HCT116 (cell line): Measurements from ENCODE around the gene RIN1.

Experiments used
- CTCF ChIP-seq, 3 experiments: fragments of 200-600 bp in 1 of 3; sonication (generic) in 1 of 3; IDR thresholded peaks in 2 of 3; conservative IDR thresholded peaks in 1 of 3; 2 replicates each; pipeline ENCODE4 v1.5.1; 2012 to 2017; ENCODE audit warnings: low read depth in 2 of 3, low read length in 2 of 3, antibody characterized with exemption in 1 of 3, borderline replicate concordance in 1 of 3, control low read depth in 1 of 3, mild to moderate bottlenecking in 1 of 3, mixed read lengths in 1 of 3, mixed run types in 1 of 3, moderate library complexity in 1 of 3; ENCODE audit not compliant: insufficient read depth in 1 of 3
- EZH2 ChIP-seq: fragments of 200-600 bp; sonication (generic); IDR thresholded peaks from 2 replicates; pipeline ENCODE4 v1.6.1; 2017; ENCODE audit warnings: antibody characterized with exemption, mixed run types
- MAX ChIP-seq: IDR thresholded peaks from 2 replicates; pipeline ENCODE4 v1.6.1; 2012
- POLR2A ChIP-seq: IDR thresholded peaks from 2 replicates; pipeline ENCODE4 v1.7.0; 2011; ENCODE audit warnings: borderline replicate concordance; ENCODE audit not compliant: insufficient read depth, insufficient read length; ENCODE audit errors: extremely low read depth
- POLR2AphosphoS5 ChIP-seq: IDR thresholded peaks from 2 replicates; pipeline ENCODE4 v1.6.1; 2011; ENCODE audit warnings: mild to moderate bottlenecking, low read depth, low read length, moderate library complexity
- REST ChIP-seq: IDR thresholded peaks from 2 replicates; pipeline ENCODE4 v1.6.1; 2012; ENCODE audit warnings: low read depth
- SRF ChIP-seq: IDR thresholded peaks from 2 replicates; pipeline ENCODE4 v1.6.1; 2012; ENCODE audit warnings: low read depth
- YY1 ChIP-seq: IDR thresholded peaks from 2 replicates; pipeline ENCODE4 v1.6.1; 2011; ENCODE audit warnings: low read length, low read depth, moderate library complexity, mild to moderate bottlenecking; ENCODE audit not compliant: insufficient replicate concordance; ENCODE audit errors: extremely low read depth
- ZFX ChIP-seq: fragments of 450-650 bp; IDR thresholded peaks from 2 replicates; pipeline ENCODE4 v1.6.1; 2017

- TF ChIP-seq EZH2: no peak
- no peak for TF ChIP-seq POLR2A
- TF ChIP-seq YY1: no peak
- no peak for TF ChIP-seq ZFX
- no peak for TF ChIP-seq MAX
- no peak for TF ChIP-seq POLR2AphosphoS5
- no peak for TF ChIP-seq REST
- no peak for TF ChIP-seq CTCF (IDR thresholded peaks at IDR 0.05 in 2 of 3, conservative IDR thresholded peaks at IDR 0.05 in 1 of 3; ENCODE audit: borderline replicate concordance in 1 of 3, insufficient read depth in 1 of 3, low read depth in 2 of 3, low read length in 2 of 3)
- no peak for TF ChIP-seq SRF
Observed at GRCh38 chr11:66338276-66339161, 2.3 kb upstream of the RIN1 start.
